HepG2 (cell line): ENCODE data around the gene STUB1. TPM values are rescaled to one million over a fixed set of nuclear protein-coding genes. Genes with fewer than 3 reads are reported as not detected.

Experiments used
- BATF2 ChIP-seq: sonication (generic); formaldehyde crosslinking; IDR thresholded peaks from 2 replicates; pipeline ENCODE4 v1.8.0; 2022; ENCODE audit warnings: mild to moderate bottlenecking, missing genetic modification reagents, moderate library complexity
- CHCHD3 ChIP-seq: sonication (generic); formaldehyde crosslinking; IDR thresholded peaks from 2 replicates; pipeline ENCODE4 v1.8.0; 2022; ENCODE audit warnings: mild to moderate bottlenecking, missing genetic modification reagents, moderate library complexity
- CREBL2 ChIP-seq: sonication (generic); formaldehyde crosslinking; IDR thresholded peaks from 2 replicates; pipeline ENCODE4 v1.8.1; 2023; ENCODE audit warnings: missing genetic modification reagents, mild to moderate bottlenecking, borderline replicate concordance
- DBP ChIP-seq: sonication (generic); formaldehyde crosslinking; IDR thresholded peaks from 2 replicates; pipeline ENCODE4 v1.4.0; 2020; ENCODE audit warnings: missing genetic modification reagents; ENCODE audit errors: not compliant biosample characterization
- EZH2 ChIP-seq: conservative IDR thresholded peaks from 2 replicates; pipeline ENCODE4 v1.6.1; 2012; ENCODE audit warnings: mild to moderate bottlenecking, low read depth, low read length, moderate library complexity
- KDM6A ChIP-seq: IDR thresholded peaks from 2 replicates; pipeline ENCODE4 v1.6.1; 2016; ENCODE audit warnings: low read depth
- KLF15 ChIP-seq: sonication (generic); formaldehyde crosslinking; IDR thresholded peaks from 2 replicates; pipeline ENCODE4 v1.8.1; 2023; ENCODE audit warnings: borderline replicate concordance, mild to moderate bottlenecking, inconsistent platforms, missing genetic modification reagents, mixed read lengths
- MBNL3 ChIP-seq: fragments of 250-450 bp; sonication (Bioruptor Pico); conservative IDR thresholded peaks from 2 replicates; pipeline ENCODE4 v1.8.0; 2022; ENCODE audit warnings: mild to moderate bottlenecking, inconsistent platforms
- MEIS2 ChIP-seq: sonication (generic); formaldehyde crosslinking; IDR thresholded peaks from 2 replicates; pipeline ENCODE4 v1.9.0; 2021; ENCODE audit warnings: mild to moderate bottlenecking, missing genetic modification reagents
- NCOA2 ChIP-seq: sonication (generic); formaldehyde crosslinking; IDR thresholded peaks from 2 replicates; pipeline ENCODE4 v1.8.0; 2022; ENCODE audit warnings: inconsistent platforms
- PITX1 ChIP-seq: sonication (generic); formaldehyde crosslinking; IDR thresholded peaks from 2 replicates; pipeline ENCODE4 v1.5.1; 2020; ENCODE audit warnings: mild to moderate bottlenecking, missing genetic modification reagents
- SIN3A ChIP-seq: IDR thresholded peaks from 2 replicates; pipeline ENCODE4 v1.6.1; 2011; ENCODE audit warnings: low read depth, mild to moderate bottlenecking, control low read depth, low read length, borderline replicate concordance
- SSRP1 ChIP-seq: IDR thresholded peaks from 2 replicates; pipeline ENCODE4 v1.6.1; 2016; ENCODE audit warnings: control low read depth
- TFE3 ChIP-seq: IDR thresholded peaks from 2 replicates; pipeline ENCODE4 v1.6.1; 2016
- TRIM24 ChIP-seq: sonication (generic); formaldehyde crosslinking; IDR thresholded peaks from 2 replicates; pipeline ENCODE4 v1.8.0; 2022; ENCODE audit warnings: mild to moderate bottlenecking, missing genetic modification reagents
- ZBTB38 ChIP-seq: sonication (generic); formaldehyde crosslinking; IDR thresholded peaks from 2 replicates; pipeline ENCODE4 v1.5.1; 2020; ENCODE audit warnings: mild to moderate bottlenecking, missing genetic modification reagents
- ZFP36L1 ChIP-seq: sonication (generic); formaldehyde crosslinking; IDR thresholded peaks from 2 replicates; pipeline ENCODE4 v1.8.0; 2022; ENCODE audit warnings: mild to moderate bottlenecking, missing genetic modification reagents, moderate library complexity
- ZNF20 ChIP-seq: sonication (generic); formaldehyde crosslinking; IDR thresholded peaks from 2 replicates; pipeline ENCODE4 v1.4.0; 2020; ENCODE audit warnings: mild to moderate bottlenecking, moderate library complexity, missing genetic modification reagents
- ZNF710 ChIP-seq: sonication (generic); formaldehyde crosslinking; IDR thresholded peaks from 2 replicates; pipeline ENCODE4 v1.5.0; 2020; ENCODE audit warnings: mild to moderate bottlenecking, missing genetic modification reagents, borderline replicate concordance
- ZNF740 ChIP-seq: sonication (generic); formaldehyde crosslinking; IDR thresholded peaks from 2 replicates; pipeline ENCODE4 v1.4.0; 2020; ENCODE audit warnings: missing genetic modification reagents
- ZNF780A ChIP-seq: sonication (generic); formaldehyde crosslinking; IDR thresholded peaks from 2 replicates; pipeline ENCODE4 v1.8.0; 2022; ENCODE audit warnings: mild to moderate bottlenecking, missing genetic modification reagents, moderate library complexity
- ZNF784 ChIP-seq: sonication (generic); formaldehyde crosslinking; IDR thresholded peaks from 2 replicates; pipeline ENCODE4 v1.5.1; 2020; ENCODE audit warnings: missing genetic modification reagents, mild to moderate bottlenecking, borderline replicate concordance
- ZNF841 ChIP-seq: sonication (generic); formaldehyde crosslinking; IDR thresholded peaks from 2 replicates; pipeline ENCODE4 v1.8.1; 2023; ENCODE audit warnings: missing genetic modification reagents, borderline replicate concordance
- polyA plus RNA-seq, 8 experiments: library from polyadenylated mRNA; depleted of rRNA in 3 of 8; stranded (reverse) in 7 of 8; unstranded in 1 of 8; fragments of >200 nt; fragmentation: Illumina TruSeq in 4 of 8; extraction: Trizol in 4 of 8; gene quantifications; 2 replicates each; pipeline versions ENCODE4 v1.2.1 to v1.2.3, GENCODE V29; 2011 to 2016; ENCODE audit warnings: low read depth in 4 of 8, missing spikeins in 1 of 8, mixed read lengths in 1 of 8; ENCODE audit not compliant: insufficient read depth in 1 of 8
- total RNA-seq, 5 experiments: library from RNA; depleted of rRNA; stranded (reverse); fragments of >200 nt; fragmentation: Illumina TruSeq; extraction: Trizol; gene quantifications; 2 replicates each; pipeline ENCODE4 v1.2.3, GENCODE V29; 2016; ENCODE audit warnings: low read depth in 1 of 5

The STUB1 gene
- total and polyA plus RNA-seq, 2 of the 13 experiments (the other 11 are each of a cell fraction or from before 2014, with no cell fraction given), result 52.9 to 78.2 TPM

GRCh38 chr16:700684-701584, 20.7 kb downstream of the STUB1 start (continued):
- TF ChIP-seq EZH2 (0 out of 2 replicates have a peak, but pooled peaks have one; percentile 52), ZFP36L1 (CRISPR knock-in tag) (no peak), TFE3 (CRISPR knock-in tag) (no peak; the same call in 1 of the 2 replicates), PITX1 (CRISPR knock-in tag) (no peak), ZNF740 (CRISPR knock-in tag) (no peak), BATF2 (CRISPR knock-in tag) (peak; percentile 70; the same call in 1 of the 2 replicates), SIN3A (peak; percentile 58; the same call in 1 of the 2 replicates), ZNF20 (CRISPR knock-in tag) (no peak), CREBL2 (CRISPR knock-in tag) (no peak), NCOA2 (no peak), KDM6A (CRISPR knock-in tag) (no peak), ZNF784 (CRISPR knock-in tag) (peak; percentile 81; the same call in 1 of the 2 replicates), TRIM24 (no peak), ZNF841 (CRISPR knock-in tag) (peak; percentile 88; the same call in 1 of the 2 replicates), MBNL3 (CRISPR knock-in tag) (no peak), MEIS2 (peak; percentile 92), SSRP1 (no peak), KLF15 (CRISPR knock-in tag) (no peak), ZNF780A (no peak), DBP (CRISPR knock-in tag) (no peak), ZBTB38 (CRISPR knock-in tag) (no peak), ZNF710 (CRISPR knock-in tag) (no peak), CHCHD3 (CRISPR knock-in tag) (peak; percentile 73; the same call in 1 of the 2 replicates)
